Natural killer cell (primary cell): ENCODE measurements around the gene NEUROD2. TPM values are rescaled to one million over a fixed set of nuclear protein-coding genes. Genes with fewer than 3 reads are reported as not detected.

Experiments used
- ATAC-seq, 3 donors: fragments of 150-1000 bp in 2 of 3; fragments of 200-7000 bp in 1 of 3; cut with Tn5 transposase; 1 replicate in 1 of 3; 2 replicates in 2 of 3; pipeline ENCODE4 v1.10.0; 2021; ENCODE audit warnings: mild to moderate bottlenecking in 2 of 3, moderate library complexity in 2 of 3
- DNase-seq, 2 donors: peaks; one replicate each; pipeline versions ENCODE4 v3.0.0 to v3.0.0-alpha.2; 2013 to 2021; ENCODE audit warnings: mixed read lengths in 1 of 2
- H3K27ac ChIP-seq: one replicate; pipeline ENCODE4 v1.5.1; 2013; ENCODE audit warnings: mild to moderate bottlenecking, low read length
- H3K27me3 ChIP-seq: one replicate; pipeline ENCODE4 v1.6.1; 2013; ENCODE audit warnings: low read length; ENCODE audit not compliant: control insufficient read depth, insufficient read depth
- H3K36me3 ChIP-seq: one replicate; pipeline ENCODE4 v1.6.1; 2013; ENCODE audit warnings: low read length; ENCODE audit not compliant: control insufficient read depth, insufficient read depth
- H3K4me1 ChIP-seq: one replicate; pipeline ENCODE4 v1.6.1; 2013; ENCODE audit warnings: low read length; ENCODE audit not compliant: control insufficient read depth, insufficient read depth
- H3K4me3 ChIP-seq: one replicate; pipeline ENCODE4 v1.5.1; 2013; ENCODE audit warnings: low read length
- H3K9me3 ChIP-seq: one replicate; pipeline ENCODE4 v1.6.1; 2013; ENCODE audit warnings: low read length; ENCODE audit not compliant: control insufficient read depth, insufficient read depth
- H3K27ac Mint-ChIP-seq, 2 donors: one replicate each; pipeline ENCODE4 v1.8.0; 2022; ENCODE audit warnings: mild to moderate bottlenecking in 2 of 2, mixed read lengths in 2 of 2, moderate library complexity in 1 of 2
- H3K27me3 Mint-ChIP-seq, 2 donors: one replicate each; pipeline ENCODE4 v1.8.0; 2022; ENCODE audit warnings: low read depth in 2 of 2, mixed read lengths in 2 of 2
- H3K36me3 Mint-ChIP-seq: one replicate; pipeline ENCODE4 v1.8.0; 2022; ENCODE audit warnings: mixed read lengths
- H3K4me1 Mint-ChIP-seq, 2 donors: one replicate each; pipeline ENCODE4 v1.8.0; 2022; ENCODE audit warnings: mixed read lengths in 2 of 2
- H3K4me3 Mint-ChIP-seq: one replicate; pipeline ENCODE4 v1.8.0; 2022; ENCODE audit warnings: mild to moderate bottlenecking, moderate library complexity, mixed read lengths
- H3K9me3 Mint-ChIP-seq, 2 donors: one replicate each; pipeline ENCODE4 v1.8.0; 2022; ENCODE audit warnings: mixed read lengths in 2 of 2
- WGBS: methylation state at CpG from one replicate; pipeline ENCODE4 v1.1.7; 2013; ENCODE audit warnings: missing lambda C conversion rate; ENCODE audit not compliant: insufficient coverage; 5-methylcytosine and 5-hydroxymethylcytosine counted together
- intact Hi-C: fragments of 100-400 bp; cut with micrococcal nuclease; formaldehyde crosslinking; loops from one replicate; pipeline ENCODE4 v1.14.2; 2022
- total RNA-seq, 4 donors: library from RNA; stranded (reverse); fragments of 120-200 nt in 1 of 4; gene quantifications; one replicate each; pipeline versions ENCODE4 v1.2.3 to v1.2.4, GENCODE V29; 2013 to 2022
- TF ChIP-seq, protein P1 (sequence below): fragments of 200-600 bp; IDR thresholded peaks from one replicate; pipeline ENCODE4 v1.8.0; 2022; ENCODE audit warnings: antibody characterized with exemption

NEUROD2 gene
- total RNA-seq, 3 donors from 2014 or later (not counting 1 experiment from before 2014, with no cell fraction given), result not detected

DNA sequence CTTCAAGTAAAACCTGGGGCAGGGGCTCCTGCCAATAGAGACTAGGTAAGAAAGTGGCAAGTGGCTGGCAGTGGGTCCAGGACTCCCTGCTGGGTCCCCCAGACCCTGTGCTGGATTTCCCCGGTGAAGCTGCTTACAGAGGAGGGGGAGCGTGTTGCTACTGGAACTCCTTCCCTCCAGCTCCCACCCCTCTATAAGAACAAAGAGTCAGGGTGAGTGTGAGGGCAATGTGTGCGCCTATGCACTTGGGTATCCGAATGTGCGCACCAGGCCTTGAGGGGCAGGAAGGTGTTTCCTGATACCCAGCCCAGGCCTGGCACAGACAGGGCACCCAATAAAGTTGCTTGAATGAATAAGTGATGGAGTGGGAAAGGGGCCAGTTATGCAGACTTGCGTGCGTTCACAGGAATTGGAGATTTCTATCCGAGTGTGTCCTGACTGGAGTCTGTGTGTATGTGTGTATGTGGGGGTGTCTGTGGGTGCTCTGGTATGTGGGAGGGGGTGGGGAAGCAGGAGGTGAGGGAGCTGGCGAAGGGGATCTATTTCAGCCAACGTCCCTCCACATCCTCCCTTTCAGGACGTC, 11.7 kb downstream of the NEUROD2 start:
- Histone ChIP-seq H3K9me3 (no peaks in the 10 kb centered on the region), H3K36me3 (no peaks in the 10 kb centered on the region), H3K4me1 (peaks cover 7% of the 10 kb centered on the region), H3K27me3 (peaks cover 53% of the 10 kb centered on the region), H3K4me3 (no peak overlapping the region), H3K27ac (no peak overlapping the region)
- intact Hi-C loops, result no loop called here
- peaks cover 0 to 4% of the 10 kb centered on the region in 2 donors for H3K9me3 Mint-ChIP-seq
- peaks cover 0 to 5% of the 10 kb centered on the region in 2 donors for H3K4me1 Mint-ChIP-seq
- ATAC-seq, result no peak
- H3K27ac Mint-ChIP-seq, result no peak overlapping the region
- DNase-seq, result no peak
- no peaks in the 10 kb centered on the region for H3K36me3 Mint-ChIP-seq
- H3K27me3 Mint-ChIP-seq, result peaks cover 57 to 73% of the 10 kb centered on the region in 2 donors
- TF ChIP-seq, protein P1, sequence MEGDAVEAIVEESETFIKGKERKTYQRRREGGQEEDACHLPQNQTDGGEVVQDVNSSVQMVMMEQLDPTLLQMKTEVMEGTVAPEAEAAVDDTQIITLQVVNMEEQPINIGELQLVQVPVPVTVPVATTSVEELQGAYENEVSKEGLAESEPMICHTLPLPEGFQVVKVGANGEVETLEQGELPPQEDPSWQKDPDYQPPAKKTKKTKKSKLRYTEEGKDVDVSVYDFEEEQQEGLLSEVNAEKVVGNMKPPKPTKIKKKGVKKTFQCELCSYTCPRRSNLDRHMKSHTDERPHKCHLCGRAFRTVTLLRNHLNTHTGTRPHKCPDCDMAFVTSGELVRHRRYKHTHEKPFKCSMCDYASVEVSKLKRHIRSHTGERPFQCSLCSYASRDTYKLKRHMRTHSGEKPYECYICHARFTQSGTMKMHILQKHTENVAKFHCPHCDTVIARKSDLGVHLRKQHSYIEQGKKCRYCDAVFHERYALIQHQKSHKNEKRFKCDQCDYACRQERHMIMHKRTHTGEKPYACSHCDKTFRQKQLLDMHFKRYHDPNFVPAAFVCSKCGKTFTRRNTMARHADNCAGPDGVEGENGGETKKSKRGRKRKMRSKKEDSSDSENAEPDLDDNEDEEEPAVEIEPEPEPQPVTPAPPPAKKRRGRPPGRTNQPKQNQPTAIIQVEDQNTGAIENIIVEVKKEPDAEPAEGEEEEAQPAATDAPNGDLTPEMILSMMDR, result no peak
- no peak overlapping the region for H3K4me3 Mint-ChIP-seq
- WGBS, result 20% methylated on average over 9 of the region's 11 CpGs

DNA sequence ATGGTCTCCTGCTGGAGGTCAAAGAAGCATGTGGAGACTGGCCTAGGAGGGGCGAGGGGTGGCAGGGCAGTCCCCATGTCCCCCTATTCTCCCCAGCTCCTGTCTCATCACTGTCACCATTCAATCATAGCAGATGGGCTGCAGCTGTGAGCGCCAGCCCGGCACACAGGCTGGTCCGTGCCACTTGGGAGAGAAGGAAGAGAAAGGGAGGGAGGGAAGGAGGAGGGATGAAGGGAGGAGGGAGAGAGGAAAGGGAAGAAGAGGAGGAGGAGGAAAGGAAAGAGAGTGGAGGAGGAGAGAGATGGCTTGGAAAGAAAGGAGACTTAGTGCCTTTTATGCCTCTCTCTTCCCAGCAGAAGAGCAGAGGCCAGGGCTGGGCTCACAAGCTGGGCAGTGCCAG, 12.4 kb downstream of the NEUROD2 start:
- Mint-ChIP-seq H3K4me3 (no peak overlapping the region), H3K4me1 (peaks cover 0 to 5% of the 10 kb centered on the region in 2 donors), H3K27ac (no peak overlapping the region), H3K27me3 (peaks cover 53 to 67% of the 10 kb centered on the region in 2 donors), H3K36me3 (no peaks in the 10 kb centered on the region), H3K9me3 (peaks cover 0 to 4% of the 10 kb centered on the region in 2 donors)
- ATAC-seq, result no peak
- Histone ChIP-seq H3K9me3 (no peaks in the 10 kb centered on the region), H3K36me3 (no peaks in the 10 kb centered on the region), H3K27me3 (peaks cover 46% of the 10 kb centered on the region), H3K4me3 (no peak overlapping the region), H3K4me1 (peaks cover 7% of the 10 kb centered on the region), H3K27ac (no peak overlapping the region)
- no peak for DNase-seq
- intact Hi-C loops, result no loop called here
- TF ChIP-seq, protein P1, result no peak
- 16% methylated on average over 4 of the region's 4 CpGs for WGBS

DNA sequence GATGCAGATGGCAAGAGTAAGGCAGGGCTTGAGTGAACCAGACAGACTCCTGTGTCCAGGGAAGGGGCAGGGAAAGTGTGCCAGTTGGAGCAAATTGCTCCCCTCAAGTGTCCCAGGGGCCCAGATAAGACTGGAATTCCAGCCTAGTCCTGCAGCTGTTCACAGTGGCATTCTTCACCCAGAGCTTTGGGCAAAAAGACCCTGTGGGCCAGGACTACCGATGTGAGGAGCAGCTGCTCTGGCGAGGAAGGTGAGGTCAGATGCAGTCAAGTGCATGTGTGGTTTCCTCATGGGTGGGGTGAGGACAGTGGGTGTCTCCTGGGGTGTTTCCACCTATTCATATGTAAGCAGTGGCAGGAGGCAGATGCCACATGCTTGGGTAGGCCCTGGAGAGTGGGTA, 14.3 kb downstream of the NEUROD2 start:
- Mint-ChIP-seq H3K27me3 (peaks cover 57 to 62% of the 10 kb centered on the region in 2 donors), H3K4me3 (no peak overlapping the region), H3K9me3 (peaks cover 0 to 4% of the 10 kb centered on the region in 2 donors), H3K36me3 (no peaks in the 10 kb centered on the region), H3K4me1 (no peaks in the 10 kb centered on the region), H3K27ac (no peak overlapping the region)
- H3K4me1 ChIP-seq, result peaks cover 2% of the 10 kb centered on the region
- ATAC-seq (no peak), DNase-seq (no peak)
- H3K27me3 ChIP-seq, result peaks cover 34% of the 10 kb centered on the region
- TF ChIP-seq, protein P1, result no peak
- H3K9me3 ChIP-seq, result no peaks in the 10 kb centered on the region
- intact Hi-C loops, result no loop called here
- H3K36me3 ChIP-seq, result no peaks in the 10 kb centered on the region
- H3K4me3 ChIP-seq, result no peak overlapping the region
- WGBS, result 50% methylated on average over 2 of the region's 2 CpGs
- H3K27ac ChIP-seq, result no peak overlapping the region
